Measurements from ENCODE around the gene STK36.

STK36 gene

GRCh38 chr2:218734190-218734975 lies 62.5 kb downstream of the STK36 start:
- in situ Hi-C loops (cut with HindIII; ENCODE audit: low pct_ligation_motif_present, low pct_unique_long_range_greater_than_20kb, low sequenced_read_pairs): no loop called here
- no peak for DNase-seq

DNA sequence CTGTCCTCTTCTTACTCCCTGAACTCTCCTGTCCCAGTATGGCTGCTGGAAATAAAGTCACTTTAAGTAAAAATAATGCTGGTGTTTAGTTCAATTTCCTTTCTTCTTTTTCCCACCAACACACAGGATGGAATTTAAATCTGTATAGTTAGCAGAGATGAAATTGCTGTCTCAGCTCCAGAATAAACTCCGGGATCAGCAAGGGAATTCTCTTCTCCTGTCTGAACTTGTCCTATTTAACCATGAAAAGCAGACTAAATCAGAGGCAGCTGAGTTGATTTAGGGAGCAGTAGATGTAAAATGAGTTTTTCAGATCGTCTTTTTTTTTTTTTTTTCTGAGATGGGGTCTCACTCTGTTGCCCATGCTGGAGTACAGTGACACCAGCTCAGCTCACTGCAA lies 64.6 kb downstream of the STK36 start:
- in situ Hi-C loops (cut with HindIII; ENCODE audit: low pct_ligation_motif_present, low pct_unique_long_range_greater_than_20kb, low sequenced_read_pairs): no loop called here
- DNase-seq: no peak

GRCh38 chr2:218743068-218743467 lies 71.2 kb downstream of the STK36 start:
- in situ Hi-C loops (cut with HindIII; ENCODE audit: low pct_ligation_motif_present, low pct_unique_long_range_greater_than_20kb, low sequenced_read_pairs): no loop called here
- DNase-seq: no peak

- in situ Hi-C loops (cut with HindIII; ENCODE audit: low pct_ligation_motif_present, low pct_unique_long_range_greater_than_20kb, low sequenced_read_pairs): no loop called here
- DNase-seq: no peak
These were observed 72.7 kb downstream of the STK36 start for GRCh38 chr2:218744615-218745014.

DNA sequence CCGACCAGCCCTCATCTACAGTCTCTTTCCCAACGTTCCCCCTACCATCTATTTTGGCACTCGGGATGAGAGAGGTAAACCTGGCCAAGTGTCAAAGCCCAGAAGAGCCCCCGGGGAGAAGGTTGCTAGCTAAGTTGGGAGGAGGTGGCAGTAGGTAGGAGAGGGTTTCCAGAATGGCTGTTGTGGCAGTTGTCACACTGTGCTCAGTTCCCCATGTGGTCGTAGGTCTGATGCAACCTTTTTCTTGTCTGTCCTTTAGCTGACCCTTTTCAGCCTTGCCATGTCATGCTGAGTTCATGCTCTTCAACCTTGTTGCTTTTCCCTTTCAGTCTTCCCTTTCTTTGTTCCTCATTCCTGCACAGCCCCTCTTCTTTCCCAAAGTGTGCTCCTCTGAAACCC lies 73.3 kb downstream of the STK36 start:
- no peak for DNase-seq
- in situ Hi-C loops (cut with HindIII; ENCODE audit: low pct_ligation_motif_present, low pct_unique_long_range_greater_than_20kb, low sequenced_read_pairs): no loop called here

GRCh38 chr2:218745559-218746469 lies 73.9 kb downstream of the STK36 start:
- no peak for DNase-seq
- in situ Hi-C loops (cut with HindIII; ENCODE audit: low pct_ligation_motif_present, low pct_unique_long_range_greater_than_20kb, low sequenced_read_pairs): no loop called here

DNA sequence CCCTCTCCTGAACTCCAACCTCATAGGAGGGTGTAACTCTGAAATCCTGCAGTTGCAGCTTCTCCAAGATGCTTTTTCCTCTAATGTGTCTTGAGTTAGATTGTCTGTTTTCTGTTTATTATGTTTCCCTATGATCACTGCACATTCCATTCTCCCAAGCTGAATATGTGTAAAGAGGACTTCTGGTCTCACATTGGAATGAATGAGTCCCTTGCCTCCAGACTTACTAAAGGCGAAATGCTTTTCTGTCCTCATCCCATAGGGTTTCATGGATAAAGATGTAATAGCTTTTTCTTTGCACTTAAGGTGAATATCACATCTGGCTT lies 74.5 kb downstream of the STK36 start:
- DNase-seq: no peak
- in situ Hi-C loops (cut with HindIII; ENCODE audit: low pct_ligation_motif_present, low pct_unique_long_range_greater_than_20kb, low sequenced_read_pairs): no loop called here

DNA sequence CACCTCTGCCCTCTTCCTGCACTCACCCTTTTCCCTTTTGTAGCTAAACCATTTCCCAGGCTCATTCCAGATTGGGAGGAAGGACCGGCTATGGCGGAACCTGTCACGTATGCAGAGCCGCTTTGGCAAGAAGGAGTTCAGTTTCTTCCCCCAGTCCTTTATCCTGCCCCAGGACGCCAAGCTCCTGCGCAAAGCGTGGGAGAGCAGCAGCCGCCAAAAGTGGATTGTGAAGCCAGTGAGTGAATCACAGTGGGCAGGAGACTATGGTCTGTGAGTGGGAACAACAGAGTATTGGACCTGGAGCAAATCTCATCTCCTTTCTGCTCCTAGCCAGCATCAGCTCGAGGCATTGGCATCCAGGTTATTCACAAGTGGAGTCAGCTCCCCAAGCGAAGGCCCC lies 75.1 kb downstream of the STK36 start:
- no peak for DNase-seq
- in situ Hi-C loops (cut with HindIII; ENCODE audit: low pct_ligation_motif_present, low pct_unique_long_range_greater_than_20kb, low sequenced_read_pairs): no loop called here

DNA sequence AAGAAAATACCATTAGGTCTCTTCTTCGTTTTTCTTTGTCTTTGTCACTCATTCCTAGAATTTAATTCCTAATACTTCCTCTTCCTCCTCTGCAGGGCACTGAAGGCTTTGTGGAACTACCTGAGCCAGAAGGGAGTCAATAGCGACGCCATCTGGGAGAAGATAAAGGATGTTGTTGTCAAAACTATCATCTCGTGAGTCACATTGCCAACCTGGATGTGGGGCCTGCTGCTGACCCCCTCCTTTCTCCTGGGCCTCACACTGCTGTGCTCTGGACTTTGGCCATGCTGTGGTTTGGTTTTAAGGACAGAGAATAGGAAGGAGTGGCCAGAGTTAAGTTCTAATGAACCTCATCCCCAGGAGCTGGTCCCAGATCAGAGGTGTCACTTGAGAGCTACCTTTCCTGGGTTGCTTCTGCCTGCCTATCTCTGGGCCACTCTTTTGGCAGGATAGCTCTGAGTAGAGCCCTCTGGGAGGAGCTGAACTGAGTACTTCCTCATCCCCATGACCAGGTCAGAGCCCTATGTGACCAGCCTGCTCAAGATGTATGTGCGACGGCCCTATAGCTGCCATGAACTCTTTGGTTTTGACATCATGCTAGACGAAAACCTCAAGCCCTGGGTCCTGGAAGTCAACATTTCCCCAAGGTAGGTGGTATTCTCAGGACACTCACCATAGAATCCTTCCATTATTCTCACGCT lies 77.0 kb downstream of the STK36 start:
- DNase-seq: no peak
- in situ Hi-C loops (cut with HindIII; ENCODE audit: low pct_ligation_motif_present, low pct_unique_long_range_greater_than_20kb, low sequenced_read_pairs): no loop called here
